Measurements from ENCODE around the gene ATAD5. TPM values are rescaled to one million over a fixed set of nuclear protein-coding genes. Genes with fewer than 3 reads are reported as not detected.
A peak's percentile ranks its signal among the peaks of the same experiment; 100 is the strongest.
"Not testable (repeated sequence)": the region's sequence is repeated elsewhere in the genome, so short reads cannot be mapped to it uniquely, and the experiment has no call there.

ATAD5 gene
- total RNA-seq, 1 donor from 2014 or later, result 4.3 TPM

DNA sequence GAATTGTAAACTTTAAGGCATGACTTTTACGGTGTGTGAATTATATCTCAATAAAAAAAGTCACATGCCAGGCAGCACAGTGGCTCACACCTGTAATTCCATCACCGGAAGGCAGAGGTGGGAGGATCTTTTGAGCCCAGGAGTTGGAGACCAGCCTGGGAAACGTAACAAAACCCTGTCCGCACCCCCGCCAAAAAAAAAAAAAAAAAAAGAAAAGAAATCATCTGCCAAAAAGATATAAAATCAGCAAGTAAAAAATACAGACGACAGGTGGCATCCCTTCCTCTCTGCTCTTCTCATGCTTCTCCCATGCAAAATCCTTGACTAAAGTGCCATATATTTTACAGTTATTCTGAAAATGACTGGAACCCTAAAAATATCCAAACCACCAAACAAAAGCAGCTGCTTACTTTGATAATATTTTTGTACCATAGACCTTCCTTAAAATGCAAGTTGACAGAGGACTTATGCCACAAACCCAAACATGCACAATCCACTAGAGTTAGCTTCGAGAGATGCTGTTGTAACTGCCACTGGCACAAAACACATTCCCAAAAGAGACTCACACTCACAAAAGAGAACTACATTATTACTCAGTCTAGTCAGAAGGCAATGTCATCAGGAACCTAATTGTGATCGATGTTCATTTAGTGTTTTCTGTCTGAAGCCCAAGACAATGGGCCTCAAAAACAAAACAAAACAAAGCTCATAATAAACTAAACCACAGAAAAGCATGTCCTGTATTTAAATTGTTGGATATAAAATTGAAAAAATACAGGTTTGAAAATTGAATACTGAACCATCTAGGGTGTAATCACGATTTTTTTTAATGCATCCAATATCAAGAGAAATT is 9.7 kb upstream of the ATAD5 start:
- DNase-seq (ENCODE audit: low read depth, low spot score), result no peak

- DNase-seq (ENCODE audit: low read depth, low spot score), result not testable (repeated sequence)
Measured at GRCh38 chr17:30822919-30823318, 8.8 kb upstream of the ATAD5 start.

DNA sequence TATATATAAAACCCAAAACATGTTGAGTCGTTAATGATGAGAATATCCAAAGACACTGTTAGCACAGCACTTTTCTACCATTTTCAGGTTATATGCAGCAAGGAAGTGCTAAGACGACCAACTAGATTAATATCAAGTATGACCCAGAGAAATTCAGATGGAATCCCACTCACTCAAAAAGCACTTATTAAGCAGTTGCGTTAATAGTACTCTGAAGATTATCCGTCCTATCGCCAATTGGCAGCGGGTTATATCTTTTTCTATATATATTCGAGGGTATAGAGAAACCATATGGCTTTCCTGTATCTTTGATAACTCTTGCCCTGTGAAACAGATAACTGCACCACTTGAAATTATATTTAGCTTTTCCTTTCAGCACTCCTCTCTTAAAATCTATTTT is 8.3 kb upstream of the ATAD5 start:
- DNase-seq (ENCODE audit: low read depth, low spot score), result no peak

GRCh38 chr17:30824002-30824355 is 7.8 kb upstream of the ATAD5 start:
- no peak for DNase-seq (ENCODE audit: low read depth, low spot score)

- peak; percentile 58 for DNase-seq (ENCODE audit: low read depth, low spot score)
Measured at GRCh38 chr17:30824356-30825145, 7.2 kb upstream of the ATAD5 start, which contains the start of gene CRLF3. Gene CRLF3, minus strand, starts transcription at chr17:30824692. Its CDS starts 41 bp downstream, at chr17:30824651.

DNA sequence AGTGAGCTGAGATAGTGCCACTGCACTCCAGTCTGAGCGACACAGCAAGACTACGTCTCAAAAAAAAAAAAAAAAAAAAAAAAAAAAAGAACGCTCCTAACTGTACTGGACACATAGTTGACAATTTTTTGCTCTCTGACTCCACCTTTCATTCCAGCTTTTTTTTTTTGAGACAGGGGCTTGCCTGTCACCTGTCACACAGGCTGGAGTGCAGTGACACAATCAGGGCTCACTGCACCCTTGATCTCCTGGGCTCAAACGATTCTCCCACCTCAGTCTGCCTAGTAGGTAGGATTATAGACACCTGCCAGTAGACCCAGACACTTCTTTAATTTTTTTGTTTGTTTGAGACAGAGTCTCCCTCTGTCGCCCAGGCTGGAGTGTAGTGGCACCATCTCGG is 4.7 kb upstream of the ATAD5 start:
- DNase-seq (ENCODE audit: low read depth, low spot score), result no peak

GRCh38 chr17:30829022-30829421 is 2.7 kb upstream of the ATAD5 start:
- no peak for DNase-seq (ENCODE audit: low read depth, low spot score)

- no peak for DNase-seq (ENCODE audit: low read depth, low spot score)
Measured at GRCh38 chr17:30831257-30831656, 509 bp upstream of the ATAD5 start.

DNA sequence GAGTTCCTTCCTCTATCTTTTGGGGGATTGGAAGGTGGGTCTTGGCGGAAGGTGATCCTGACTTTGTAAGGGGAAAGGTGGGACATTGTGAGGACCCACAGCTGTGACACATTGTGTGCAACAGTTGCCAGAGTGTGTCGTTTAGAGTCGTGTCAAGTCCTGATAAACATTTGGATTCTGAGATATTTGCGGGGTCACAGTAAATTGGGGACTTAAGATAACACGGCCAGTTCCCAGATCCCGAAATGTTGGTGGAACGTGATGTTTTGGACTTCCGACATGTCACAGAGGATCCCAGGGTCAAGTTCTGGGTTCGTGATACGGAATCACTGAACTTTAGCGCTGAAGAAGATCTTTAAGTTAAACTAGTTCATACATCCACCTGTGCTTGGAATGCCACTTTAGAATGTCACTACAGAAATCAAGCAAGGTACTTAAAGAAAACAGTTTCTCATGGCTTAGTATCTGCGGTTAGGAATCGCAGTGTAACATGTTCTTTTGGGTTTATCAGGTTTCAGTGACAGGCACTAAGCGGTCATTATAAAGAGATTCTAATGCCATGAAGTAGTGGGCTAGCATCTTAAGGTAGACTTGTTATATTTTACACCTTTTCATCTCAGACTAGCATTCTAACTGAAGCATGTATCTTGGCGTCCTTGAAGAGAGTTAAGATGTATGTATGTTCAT is 815 bp downstream of the ATAD5 start:
- no peak for DNase-seq (ENCODE audit: low read depth, low spot score)

DNA sequence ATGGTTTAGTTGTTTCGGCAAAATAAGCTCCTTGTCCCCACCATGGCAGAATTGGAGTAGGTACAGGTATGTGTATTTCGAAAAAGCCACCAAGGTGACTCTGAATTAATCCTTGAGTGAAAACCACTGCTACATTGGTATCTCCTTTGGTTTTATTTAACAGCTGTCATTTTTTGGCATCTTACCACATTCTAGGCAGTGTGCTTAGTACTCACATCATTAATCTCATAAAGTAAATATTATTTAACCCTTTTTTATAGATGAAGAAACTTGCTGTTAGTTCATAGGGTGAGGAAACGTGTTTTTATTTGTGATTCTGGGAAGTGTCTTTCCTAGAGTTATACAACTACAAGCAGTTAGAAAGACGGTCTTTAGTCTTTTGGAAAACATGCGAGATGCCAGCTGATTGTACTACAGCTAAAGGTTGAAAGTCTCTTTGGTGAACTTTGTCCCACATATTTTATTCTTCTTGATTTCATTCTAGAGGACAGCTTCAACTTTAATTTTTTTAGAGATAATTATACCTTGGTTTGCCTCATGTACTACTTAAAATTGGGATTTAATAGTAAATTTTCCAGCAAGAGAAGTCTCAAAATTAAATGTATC is 6.5 kb downstream of the ATAD5 start:
- DNase-seq (ENCODE audit: low read depth, low spot score), result no peak

GRCh38 chr17:30840771-30841170 is 9.0 kb downstream of the ATAD5 start:
- DNase-seq (ENCODE audit: low read depth, low spot score), result no peak

GRCh38 chr17:30848021-30848420 is 16.3 kb downstream of the ATAD5 start:
- DNase-seq (ENCODE audit: low read depth, low spot score), result no peak

DNA sequence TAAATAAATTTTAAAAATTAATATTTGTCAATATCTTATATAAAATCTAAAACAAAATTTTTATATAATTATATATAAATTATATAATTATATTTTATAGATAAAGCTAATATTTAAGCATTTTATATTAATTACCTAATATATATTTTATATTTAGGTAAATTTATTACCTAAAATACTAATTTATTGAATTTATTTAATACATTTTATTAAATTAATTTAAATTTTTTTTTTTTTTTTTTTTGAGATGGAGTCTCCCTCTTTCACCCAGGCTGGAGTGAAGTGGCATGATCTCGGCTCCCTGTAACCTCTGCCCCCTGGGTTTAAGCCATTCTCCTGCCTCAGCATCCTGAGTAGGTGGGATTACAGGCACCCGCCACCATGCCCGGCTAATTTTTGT is 22.4 kb downstream of the ATAD5 start:
- DNase-seq (ENCODE audit: low read depth, low spot score), result no peak

DNA sequence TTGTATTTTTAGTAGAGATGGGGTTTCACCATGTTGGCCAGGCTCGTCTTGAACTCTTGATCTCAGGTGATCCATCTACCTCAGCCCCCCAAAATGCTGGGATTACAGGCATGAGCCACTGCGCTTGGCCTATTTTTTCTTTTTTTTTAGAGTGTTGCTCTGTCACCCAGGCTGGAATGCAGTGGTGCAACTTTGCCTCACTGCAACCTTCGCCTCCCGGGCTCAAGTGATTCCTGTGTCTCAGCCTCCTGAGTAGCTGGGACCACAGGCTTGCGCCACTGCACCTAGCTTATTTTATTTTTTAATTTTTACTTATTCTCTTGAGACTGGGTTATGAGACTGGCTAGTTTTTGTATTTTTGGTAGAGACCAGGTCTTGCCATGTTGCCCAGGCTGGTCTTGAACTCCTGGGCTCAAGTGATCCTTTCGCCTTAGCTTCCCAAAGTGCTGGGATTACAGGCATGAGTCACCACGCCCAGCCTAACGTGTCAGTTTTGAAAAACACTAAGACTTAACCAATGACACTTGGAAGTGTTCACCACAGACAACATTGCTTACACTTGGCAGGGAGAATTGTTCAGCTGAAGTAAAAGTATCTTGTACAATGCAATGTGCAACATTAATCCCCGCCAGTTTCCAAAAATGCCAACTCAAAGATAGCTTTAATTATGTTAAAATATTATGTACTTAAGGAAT is 26.9 kb downstream of the ATAD5 start:
- DNase-seq (ENCODE audit: low read depth, low spot score), result no peak

DNA sequence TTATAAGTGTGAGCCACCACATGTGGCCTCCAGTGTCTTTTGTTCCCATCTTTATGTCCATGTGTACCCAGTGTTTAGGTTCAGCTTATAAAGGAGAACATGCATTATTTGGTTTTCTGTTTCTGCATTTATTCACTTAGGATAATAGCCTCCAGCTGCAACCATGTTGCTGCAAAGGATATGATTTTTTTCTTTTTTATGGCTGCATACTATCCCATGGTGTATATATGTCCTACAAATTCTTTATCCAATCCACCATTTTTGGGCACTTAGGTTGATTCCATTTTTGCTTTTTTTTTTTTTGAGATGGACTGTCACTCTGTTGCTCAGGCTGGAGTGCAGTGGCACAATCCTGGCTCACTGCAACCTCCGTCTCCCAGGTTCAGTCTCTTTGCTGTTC is 32.9 kb downstream of the ATAD5 start:
- no peak for DNase-seq (ENCODE audit: low read depth, low spot score)

DNA sequence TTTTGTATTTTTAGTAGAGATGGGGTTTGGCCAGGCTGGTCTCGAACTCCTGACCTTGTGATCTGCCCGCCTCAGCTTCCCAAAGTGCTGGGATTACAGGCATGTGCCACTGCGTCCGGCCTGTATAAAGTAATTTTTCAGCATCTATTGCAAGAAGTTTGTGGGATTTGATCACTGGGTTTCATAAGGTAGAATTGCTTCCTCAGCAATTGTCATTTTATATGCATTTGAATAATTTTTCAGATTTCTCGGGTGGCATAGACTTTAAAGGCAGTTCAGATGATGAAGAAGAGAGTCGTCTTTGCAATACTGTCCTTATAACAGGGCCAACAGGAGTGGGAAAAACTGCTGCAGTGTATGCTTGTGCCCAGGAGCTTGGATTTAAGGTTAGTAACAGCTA is 37.2 kb downstream of the ATAD5 start:
- no peak for DNase-seq (ENCODE audit: low read depth, low spot score)

GRCh38 chr17:30886187-30886586 is 54.4 kb downstream of the ATAD5 start:
- no peak for DNase-seq (ENCODE audit: low read depth, low spot score)

GRCh38 chr17:30894236-30894635 is 62.5 kb downstream of the ATAD5 start:
- DNase-seq (ENCODE audit: low read depth, low spot score), result no peak

- DNase-seq (ENCODE audit: low read depth, low spot score), result no peak
Measured at GRCh38 chr17:30897311-30897710, 65.5 kb downstream of the ATAD5 start.

DNA sequence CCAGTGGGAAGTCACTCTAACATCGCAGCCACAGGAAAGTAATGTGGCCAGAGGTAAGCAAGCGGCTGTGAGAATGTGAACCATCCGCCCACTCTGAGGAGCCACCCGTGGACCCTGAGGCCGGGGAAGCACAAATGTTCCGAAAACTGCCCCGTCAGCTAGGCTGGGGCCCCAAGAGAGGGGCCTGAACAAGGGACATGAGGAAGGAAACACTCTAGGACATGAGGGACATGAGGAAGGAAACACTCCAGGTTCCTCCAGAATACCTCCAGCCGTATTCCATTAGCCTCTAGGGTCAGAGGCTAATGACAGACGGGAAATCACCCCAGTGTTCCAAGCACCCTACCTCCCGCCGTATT is 74.0 kb downstream of the ATAD5 start:
- no peak for DNase-seq (ENCODE audit: low read depth, low spot score)

Measured in pulmonary artery endothelial cell (primary cell).